GM18508 (cell line): ENCODE data around the gene NIM1K.
"Not testable (repeated sequence)": the region's sequence is repeated elsewhere in the genome, so short reads cannot be mapped to it uniquely, and the experiment has no call there.

Experiments used
- ATAC-seq: cut with Tn5 transposase; IDR thresholded peaks from one replicate; pipeline ENCODE4 v1.9.1; 2021; ENCODE audit warnings: moderate number of reproducible peaks; ENCODE audit not compliant: insufficient read depth, unreplicated experiment

The NIM1K gene

GRCh38 chr5:43191740-43192557, at the start of gene NIM1K:
NIM1K (plus strand) TSS chr5:43192225; CDS start chr5:43245776, 53,551 bp downstream.
- no peak for ATAC-seq

GRCh38 chr5:43145071-43145470, 47.0 kb upstream of the NIM1K start:
- no peak for ATAC-seq

DNA sequence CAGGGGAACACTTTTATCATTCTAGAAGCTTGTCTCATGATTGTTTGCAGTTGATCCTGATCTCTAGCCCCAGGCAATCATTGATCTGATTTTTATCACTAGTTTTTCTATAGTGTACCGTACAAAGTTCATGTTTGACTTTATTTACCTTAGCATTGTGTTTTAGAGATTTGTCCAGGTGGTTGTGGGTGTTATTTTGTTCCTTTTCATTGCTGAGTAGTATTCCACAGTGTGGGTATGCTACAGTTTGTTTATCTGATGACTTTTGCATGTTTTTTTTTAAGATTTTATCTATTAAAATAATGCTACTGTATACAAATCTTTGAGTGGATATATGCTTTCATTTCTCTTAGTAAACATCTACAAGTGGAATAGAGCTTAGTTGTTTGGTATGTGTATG, 45.1 kb upstream of the NIM1K start:
- no peak for ATAC-seq

GRCh38 chr5:43148417-43148816, 43.6 kb upstream of the NIM1K start:
- ATAC-seq, result no peak

DNA sequence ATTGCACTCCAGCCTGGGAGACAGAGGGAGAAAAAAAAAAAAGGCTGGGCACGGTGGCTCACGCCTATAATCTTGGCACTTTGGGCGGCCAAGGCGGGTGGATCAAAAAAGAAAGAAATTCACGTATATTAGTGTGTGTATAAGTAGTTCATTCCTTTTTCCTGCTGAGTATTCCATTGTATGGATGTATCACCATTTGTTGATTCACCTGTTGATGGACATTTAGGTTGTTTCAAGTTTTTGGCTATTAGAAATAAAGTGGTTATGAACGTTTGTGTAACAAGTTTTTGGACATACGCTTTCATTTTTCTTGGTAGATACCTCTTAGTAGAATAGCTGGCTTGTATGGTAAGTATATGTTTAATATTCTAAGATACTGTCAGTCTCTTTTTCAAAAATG, 42.8 kb upstream of the NIM1K start:
- ATAC-seq, result no peak

- no peak for ATAC-seq
Observed at GRCh38 chr5:43150075-43150474, 42.0 kb upstream of the NIM1K start.

GRCh38 chr5:43150748-43151147, 41.3 kb upstream of the NIM1K start:
- no peak for ATAC-seq

DNA sequence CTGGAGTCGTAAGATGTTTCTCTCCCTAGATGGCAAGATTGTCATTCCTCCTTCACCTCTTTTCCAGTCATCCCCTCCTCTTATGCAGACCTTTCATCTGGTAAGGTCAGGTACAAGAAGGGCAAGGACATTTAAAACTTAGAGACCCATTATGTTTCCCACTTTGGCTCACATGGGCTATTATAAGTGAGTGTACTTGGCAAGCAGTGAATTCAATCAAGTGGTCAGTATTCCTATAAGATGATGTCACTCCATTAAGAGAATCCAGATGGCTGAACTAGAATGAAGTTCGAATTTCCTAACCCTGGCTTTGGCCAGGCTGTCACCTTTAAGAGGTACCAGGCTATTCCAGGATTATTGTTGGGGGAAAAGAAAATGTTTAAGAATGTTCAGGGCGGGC, 39.1 kb upstream of the NIM1K start:
- no peak for ATAC-seq

DNA sequence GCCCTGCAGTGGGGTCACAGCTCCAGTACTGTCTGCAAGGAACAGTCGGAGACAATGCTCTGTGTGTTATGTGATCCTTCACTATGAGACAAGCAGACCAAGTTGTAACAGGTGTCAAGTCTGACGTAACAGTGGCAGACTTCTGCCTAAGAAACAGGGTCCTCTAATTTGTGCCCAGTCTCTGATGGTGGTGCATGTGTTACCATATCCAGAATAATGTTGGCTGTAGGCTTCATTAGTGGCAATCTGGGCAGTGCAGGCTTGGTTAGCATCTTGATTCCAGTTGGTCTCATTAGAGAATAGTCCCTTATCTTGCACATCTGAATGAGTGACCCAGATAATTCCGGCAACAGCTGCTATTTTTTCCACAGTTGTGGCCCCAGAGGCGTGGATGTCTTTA, 37.6 kb upstream of the NIM1K start:
- ATAC-seq, result no peak

GRCh38 chr5:43155394-43156096, 36.5 kb upstream of the NIM1K start:
- ATAC-seq, result no peak

DNA sequence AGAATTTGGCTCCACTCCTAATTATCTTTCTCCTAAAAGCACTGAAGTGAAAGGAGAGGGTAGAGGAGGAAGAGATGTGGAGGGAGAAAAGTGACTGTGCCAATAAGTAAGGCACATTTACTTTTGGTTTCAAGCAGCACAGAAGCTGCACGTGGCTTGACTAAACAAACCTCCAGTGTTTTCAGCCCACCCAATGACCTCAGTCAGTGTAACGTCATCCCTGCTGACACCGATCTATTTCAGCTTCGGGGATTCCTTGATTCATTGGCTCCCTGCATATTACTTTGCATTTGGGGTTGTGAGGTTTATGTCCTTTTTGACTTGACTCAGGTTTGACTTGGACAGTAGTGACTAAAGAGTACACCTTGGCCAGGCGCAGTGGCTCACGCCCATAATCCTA, 35.6 kb upstream of the NIM1K start:
- no peak for ATAC-seq

GRCh38 chr5:43157068-43157467, 35.0 kb upstream of the NIM1K start:
- no peak for ATAC-seq

GRCh38 chr5:43161244-43161643, 30.8 kb upstream of the NIM1K start:
- no peak for ATAC-seq

DNA sequence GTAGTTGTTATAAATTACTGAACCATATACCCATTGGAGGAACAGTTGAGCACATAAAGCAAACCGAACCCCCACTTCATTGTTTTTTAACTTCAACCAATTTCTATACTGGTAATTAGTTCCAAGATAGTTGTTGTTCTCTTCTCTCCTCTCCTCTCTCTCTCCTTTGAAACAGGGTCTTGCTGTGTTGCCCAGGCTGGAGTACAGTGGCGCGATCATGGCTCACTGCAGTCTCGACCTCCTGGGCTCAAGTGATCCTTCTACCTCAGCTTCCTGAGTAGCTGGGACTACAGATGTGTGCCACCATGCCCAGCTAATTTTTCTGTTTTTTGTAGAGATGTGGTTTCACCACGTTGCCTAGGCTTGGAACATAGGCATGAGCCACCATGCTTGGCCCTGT, 27.2 kb upstream of the NIM1K start:
- not testable (repeated sequence) for ATAC-seq

- no peak for ATAC-seq
Observed at GRCh38 chr5:43165323-43165722, 26.7 kb upstream of the NIM1K start.

GRCh38 chr5:43168175-43168574, 23.9 kb upstream of the NIM1K start:
- no peak for ATAC-seq

GRCh38 chr5:43171451-43171850, 20.6 kb upstream of the NIM1K start:
- no peak for ATAC-seq

- ATAC-seq, result no peak
Observed at GRCh38 chr5:43171926-43172325, 20.1 kb upstream of the NIM1K start.

GRCh38 chr5:43172779-43173178, 19.2 kb upstream of the NIM1K start:
- no peak for ATAC-seq

DNA sequence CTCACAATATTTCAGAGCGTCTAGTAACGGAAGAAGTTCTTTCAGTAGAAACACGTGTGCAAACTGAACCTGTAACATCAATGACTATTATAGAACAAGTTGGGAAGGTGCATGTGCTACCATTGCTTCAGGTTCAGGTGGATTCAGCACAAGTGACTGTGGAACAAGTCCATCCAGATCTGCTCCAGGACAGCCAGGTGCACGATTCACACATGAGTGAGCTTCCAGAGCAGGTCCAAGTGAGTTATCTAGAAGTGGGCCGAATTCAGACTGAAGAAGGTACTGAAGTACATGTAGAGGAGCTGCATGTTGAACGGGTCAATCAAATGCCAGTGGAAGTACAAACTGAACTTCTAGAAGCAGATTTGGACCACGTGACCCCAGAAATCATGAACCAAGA, 17.4 kb upstream of the NIM1K start:
- no peak for ATAC-seq

DNA sequence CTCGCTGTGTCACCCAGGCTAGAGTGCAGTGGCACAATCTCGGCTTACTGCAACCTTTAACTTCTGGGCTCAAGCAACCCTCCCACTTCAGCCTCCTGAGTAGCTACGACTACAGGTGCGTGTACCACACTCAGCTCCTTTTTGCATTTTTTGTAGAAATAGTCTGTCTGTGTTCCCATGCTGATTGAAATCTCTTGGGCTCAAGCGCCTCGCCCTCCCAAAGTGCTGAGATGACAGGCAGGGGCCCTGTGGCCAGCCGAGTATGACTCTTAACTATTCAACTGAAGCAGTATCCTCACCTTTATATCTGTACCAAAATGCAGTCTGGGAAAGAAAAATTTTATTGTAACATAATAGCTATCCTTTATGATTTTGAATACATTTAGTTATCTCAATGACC, 12.2 kb upstream of the NIM1K start:
- no peak for ATAC-seq

GRCh38 chr5:43182421-43182820, 9.6 kb upstream of the NIM1K start:
- ATAC-seq, result no peak
